ENCODE results near the gene PTPN23. TPM values are rescaled to one million over a fixed set of nuclear protein-coding genes. Genes with fewer than 3 reads are reported as not detected.

PTPN23 gene
- total and polyA plus RNA-seq, 3 donors from 2014 or later: 30.5 to 141 (median 89.3) TPM

GRCh38 chr3:47411696-47412452 lies 31.1 kb downstream of the PTPN23 start:
- DNase-seq: no peak
- H3K27ac ChIP-seq: no peak overlapping the region
- TF ChIP-seq CTCF (IDR thresholded peaks at IDR 0.05) (no peak), POLR2A (IDR thresholded peaks at IDR 0.05) (no peak)

GRCh38 chr3:47412453-47412756 lies 31.6 kb downstream of the PTPN23 start:
- H3K4me3 ChIP-seq: no peak overlapping the region
- DNase-seq: no peak
- intact Hi-C loops (cut with DNase I; ENCODE audit: low total_unique reads): no loop called here
- 70 to 89% methylated on average over 2 to 5 of the region's 5 CpGs for WGBS, 2 donors
- H3K9me3 ChIP-seq: no peaks in the 10 kb centered on the region
- TF ChIP-seq CTCF (IDR thresholded peaks at IDR 0.05) (no peak), POLR2A (IDR thresholded peaks at IDR 0.05) (no peak)
- peaks cover 7% of the 10 kb centered on the region for H3K4me1 ChIP-seq
- H3K27me3 ChIP-seq: no peaks in the 10 kb centered on the region
- H3K27ac ChIP-seq: no peak overlapping the region
- H3K36me3 ChIP-seq (ENCODE audit: low read depth, missing control alignments): no peaks in the 10 kb centered on the region

More at GRCh38 chr3:47411696-47412452, 31.1 kb downstream of the PTPN23 start:
- H3K4me3 ChIP-seq: no peak overlapping the region
- no peaks in the 10 kb centered on the region for H3K27me3 ChIP-seq
- 87 to 89% methylated on average over 3 to 24 of the region's 24 CpGs for WGBS, 2 donors
- H3K9me3 ChIP-seq: no peaks in the 10 kb centered on the region
- H3K36me3 ChIP-seq (ENCODE audit: low read depth, missing control alignments): no peaks in the 10 kb centered on the region
- intact Hi-C loops (cut with DNase I; ENCODE audit: low total_unique reads): no loop called here
- H3K4me1 ChIP-seq: peaks cover 7% of the 10 kb centered on the region

GRCh38 chr3:47412842-47413520 lies 32.2 kb downstream of the PTPN23 start:
- H3K27me3 ChIP-seq: no peaks in the 10 kb centered on the region
- H3K36me3 ChIP-seq (ENCODE audit: low read depth, missing control alignments): no peaks in the 10 kb centered on the region
- no peak overlapping the region for H3K27ac ChIP-seq
- intact Hi-C loops (cut with DNase I; ENCODE audit: low total_unique reads): no loop called here
- peaks cover 7% of the 10 kb centered on the region for H3K4me1 ChIP-seq
- H3K4me3 ChIP-seq: no peak overlapping the region
- DNase-seq: no peak
- peak in 2 of 3 experiments; percentile 12 to 28 for TF ChIP-seq CTCF (IDR thresholded peaks at IDR 0.05)
- TF ChIP-seq POLR2A (IDR thresholded peaks at IDR 0.05): no peak
- 59 to 70% methylated on average over 2 to 11 of the region's 12 CpGs for WGBS, 2 donors
- H3K9me3 ChIP-seq: no peaks in the 10 kb centered on the region

- Histone ChIP-seq H3K4me1 (peaks cover 7% of the 10 kb centered on the region), H3K9me3 (no peaks in the 10 kb centered on the region), H3K36me3 (ENCODE audit: low read depth, missing control alignments) (no peaks in the 10 kb centered on the region), H3K27me3 (no peaks in the 10 kb centered on the region), H3K4me3 (no peak overlapping the region), H3K27ac (no peak overlapping the region)
- intact Hi-C loops (cut with DNase I; ENCODE audit: low total_unique reads): no loop called here
- peak; percentile 56 for DNase-seq
- 60 to 86% methylated on average over 7 of the region's 7 CpGs for WGBS, 2 donors
- TF ChIP-seq POLR2A (IDR thresholded peaks at IDR 0.05) (no peak), CTCF (IDR thresholded peaks at IDR 0.05) (no peak)
Observed at GRCh38 chr3:47413751-47414150, 32.9 kb downstream of the PTPN23 start.

Measured in testis (tissue), 3 donors.